GM21786 (cell line): ENCODE results near the gene CD300LG.
"Not testable (repeated sequence)": the region's sequence is repeated elsewhere in the genome, so short reads cannot be mapped to it uniquely, and the experiment has no call there.

ENCODE experiments used
- ATAC-seq: cut with Tn5 transposase; IDR thresholded peaks from one replicate; pipeline ENCODE4 v1.9.1; 2021; ENCODE audit not compliant: unreplicated experiment

CD300LG gene

GRCh38 chr17:43823350-43824084 lies 23.5 kb upstream of the CD300LG start:
- ATAC-seq, result no peak

GRCh38 chr17:43825567-43825966 lies 21.4 kb upstream of the CD300LG start:
- ATAC-seq, result no peak

- ATAC-seq, result no peak
Measured at GRCh38 chr17:43826206-43826605, 20.8 kb upstream of the CD300LG start.

GRCh38 chr17:43827596-43827995 lies 19.4 kb upstream of the CD300LG start:
- ATAC-seq, result no peak

- no peak for ATAC-seq
Measured at GRCh38 chr17:43829738-43830137, 17.2 kb upstream of the CD300LG start.

DNA sequence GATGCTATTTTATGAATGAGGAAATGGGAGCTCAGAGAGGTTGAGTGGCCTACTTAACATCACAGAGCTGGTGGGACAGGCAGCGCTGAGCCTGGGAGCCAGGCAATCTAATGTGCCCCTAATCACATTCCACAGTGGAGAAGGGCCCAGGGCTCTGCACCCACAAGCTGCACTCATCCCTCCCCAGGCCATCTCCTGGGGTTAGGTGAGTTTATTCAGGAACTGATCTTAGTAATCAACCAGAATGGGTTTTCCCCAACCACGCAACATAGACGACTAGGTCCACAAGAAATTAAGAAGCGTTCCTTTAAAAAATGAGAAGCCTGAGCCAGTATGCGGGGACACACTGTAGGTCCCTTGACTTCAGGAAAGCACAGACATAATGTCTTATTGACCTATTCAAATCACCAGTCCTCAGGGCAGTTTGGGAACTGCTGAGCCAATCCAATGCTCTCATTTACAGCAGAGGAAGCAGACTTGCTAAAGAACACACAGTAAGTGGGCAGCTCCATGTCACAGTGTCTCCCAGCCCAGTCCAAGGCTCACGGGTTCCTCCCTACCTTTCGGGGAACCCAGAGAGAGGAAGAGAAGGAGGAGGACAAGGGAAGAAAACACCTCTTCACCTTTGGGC lies 16.4 kb upstream of the CD300LG start:
- ATAC-seq, result no peak

GRCh38 chr17:43831633-43832032 lies 15.3 kb upstream of the CD300LG start:
- ATAC-seq, result no peak

DNA sequence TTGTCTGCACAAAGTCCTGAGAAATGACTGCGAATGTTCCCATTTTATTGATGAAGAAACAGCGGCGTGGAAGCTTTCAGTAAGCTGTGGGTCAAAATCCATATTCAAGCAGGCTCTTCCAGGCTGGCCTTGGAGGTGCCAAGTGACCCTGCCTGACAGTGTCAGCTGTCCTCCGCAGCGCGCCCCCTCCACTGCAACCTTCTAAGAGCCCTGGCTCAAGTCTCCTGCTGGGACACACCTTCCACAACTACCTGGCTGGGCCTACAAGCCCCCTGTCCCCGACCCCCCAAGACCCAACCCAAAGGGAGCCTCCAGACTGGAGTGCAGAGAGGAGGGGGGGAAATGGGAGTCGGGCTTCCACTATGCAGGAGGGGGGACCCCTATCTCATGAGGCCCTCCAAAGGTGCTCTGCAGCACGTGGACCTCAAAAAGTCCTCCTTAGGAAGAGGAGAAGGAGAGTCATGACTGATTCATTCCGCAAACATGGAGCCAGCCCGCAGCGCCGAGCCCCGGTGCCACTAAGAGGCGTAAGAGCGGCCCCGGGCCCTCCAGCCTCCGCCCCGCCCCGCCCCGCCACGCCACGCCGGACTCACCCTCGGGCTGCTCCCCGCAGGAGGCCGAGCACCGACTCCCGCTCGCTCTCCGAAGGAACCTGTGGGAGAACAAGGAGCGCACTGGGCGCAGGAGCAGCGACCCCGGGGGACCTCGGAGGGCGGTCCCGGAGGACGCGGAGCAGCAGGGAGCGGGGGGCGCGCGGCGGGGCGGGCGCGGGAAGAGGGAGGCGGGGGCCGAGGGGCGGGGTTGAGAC lies 14.6 kb upstream of the CD300LG start:
- no peak for ATAC-seq

GRCh38 chr17:43832976-43833829 lies 13.8 kb upstream of the CD300LG start, which contains the start of gene MPP3:
Gene MPP3, minus strand, starts transcription at chr17:43833146. Its CDS starts 1,240 bp downstream, at chr17:43831906.
- ATAC-seq, result no peak

DNA sequence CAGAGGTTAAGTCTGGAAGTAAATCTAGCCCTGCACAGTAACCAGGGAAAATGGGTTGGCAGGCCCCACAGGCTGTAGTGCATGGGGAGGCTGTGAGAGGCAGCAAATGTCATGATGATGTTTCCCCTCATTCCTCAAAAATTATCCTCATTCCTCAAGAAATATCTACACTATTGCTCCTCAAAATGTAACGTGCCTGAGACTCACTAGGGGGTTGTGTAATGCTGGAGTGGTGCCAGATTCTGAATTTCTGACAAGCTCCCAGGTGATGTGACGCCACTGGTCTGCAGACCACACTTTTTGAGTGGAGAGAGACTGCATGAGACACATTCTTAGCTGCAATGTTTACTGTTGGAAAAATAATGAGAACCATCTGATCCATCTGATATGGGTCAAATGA lies 12.9 kb upstream of the CD300LG start:
- no peak for ATAC-seq

GRCh38 chr17:43839670-43840108 lies 7.3 kb upstream of the CD300LG start:
- no peak for ATAC-seq

DNA sequence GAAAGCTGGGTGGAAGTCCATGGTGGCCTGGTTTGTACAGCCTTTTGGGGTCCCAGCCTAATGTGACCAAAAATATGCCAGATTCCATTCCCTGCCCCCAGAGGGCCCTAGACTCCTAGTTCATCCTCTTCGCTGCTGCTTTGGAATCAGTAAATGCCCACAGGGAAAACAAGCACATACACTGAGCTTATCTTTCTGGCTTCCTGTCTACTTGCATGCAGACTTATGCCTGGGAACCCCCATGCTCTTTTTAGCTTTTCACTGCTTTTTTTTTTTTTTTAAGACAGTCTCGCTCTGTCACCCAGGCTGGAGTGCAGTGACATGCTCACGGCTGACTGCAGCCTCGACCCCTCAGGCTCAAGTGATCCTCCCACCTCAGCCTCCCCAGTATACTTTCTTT lies 6.2 kb upstream of the CD300LG start:
- no peak for ATAC-seq

DNA sequence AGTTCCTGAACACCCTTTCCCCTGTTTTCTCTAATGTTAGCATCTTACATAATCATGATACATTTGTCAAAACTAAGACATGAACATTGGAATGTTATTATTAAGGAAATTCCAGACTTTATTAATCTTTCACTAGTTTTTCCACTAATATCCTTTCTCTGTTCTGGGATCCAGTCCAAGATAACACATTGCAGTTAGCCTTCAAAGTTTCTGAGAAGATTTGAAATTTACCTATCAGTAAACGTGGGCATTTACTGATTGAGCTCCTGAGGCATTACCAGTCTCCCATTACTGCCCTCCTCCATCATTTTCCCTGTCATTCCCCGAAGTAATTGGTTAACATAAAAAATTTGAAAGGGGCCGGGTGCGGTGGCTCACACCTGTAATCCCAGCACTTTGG lies 5.7 kb upstream of the CD300LG start:
- ATAC-seq, result no peak

DNA sequence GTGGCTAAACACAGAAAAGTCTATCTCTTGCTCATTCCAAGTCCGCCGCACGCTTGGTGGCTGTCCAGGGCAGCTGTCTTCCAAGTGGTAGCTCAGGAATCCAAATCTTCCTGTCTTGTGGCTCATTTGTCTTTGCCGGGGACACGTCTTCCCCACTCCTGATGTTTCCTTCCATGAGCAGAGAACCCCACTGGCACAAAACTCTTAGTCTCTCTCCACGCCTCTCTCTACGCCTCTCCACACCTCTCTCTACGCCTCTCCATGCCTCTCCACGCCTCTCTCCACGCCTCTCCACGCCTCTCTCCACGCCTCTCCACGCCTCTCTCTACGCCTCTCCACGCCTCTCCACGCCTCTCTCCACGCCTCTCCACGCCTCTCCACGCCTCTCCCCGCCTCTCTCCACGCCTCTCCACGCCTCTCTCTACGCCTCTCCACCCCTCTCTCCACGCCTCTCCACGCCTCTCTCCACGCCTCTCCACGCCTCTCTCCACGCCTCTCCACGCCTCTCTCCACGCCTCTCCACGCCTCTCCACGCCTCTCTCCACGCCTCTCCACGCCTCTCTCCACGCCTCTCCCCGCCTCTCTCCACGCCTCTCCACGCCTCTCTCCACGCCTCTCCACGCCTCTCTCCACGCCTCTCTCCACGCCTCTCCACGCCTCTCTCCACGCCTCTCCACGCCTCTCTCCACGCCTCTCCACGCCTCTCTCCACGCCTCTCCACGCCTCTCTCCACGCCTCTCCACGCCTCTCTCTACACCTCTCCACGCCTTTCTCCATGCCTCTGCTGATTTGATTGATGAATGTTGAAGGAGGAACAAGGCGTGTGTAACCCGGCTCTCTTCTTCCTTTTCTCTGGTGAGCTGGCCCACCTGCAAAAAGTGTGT lies 4.6 kb upstream of the CD300LG start:
- not testable (repeated sequence) for ATAC-seq

DNA sequence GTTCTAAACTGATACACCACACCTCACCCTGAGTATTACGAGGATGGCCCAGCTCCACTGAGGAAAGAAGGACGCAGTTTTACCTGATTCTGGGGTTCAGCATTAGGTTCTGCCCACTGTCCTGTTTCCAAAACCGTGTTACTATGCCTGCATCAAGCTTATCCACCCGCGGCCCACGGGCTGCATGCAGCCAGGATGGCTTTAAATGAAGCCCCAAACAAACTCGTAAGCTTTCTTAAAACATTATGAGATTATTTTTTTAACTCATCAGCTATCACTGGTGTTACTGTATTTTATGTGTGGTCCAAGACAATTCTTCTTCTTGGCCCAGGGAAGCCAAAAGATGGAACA lies 4.0 kb upstream of the CD300LG start:
- ATAC-seq, result no peak

DNA sequence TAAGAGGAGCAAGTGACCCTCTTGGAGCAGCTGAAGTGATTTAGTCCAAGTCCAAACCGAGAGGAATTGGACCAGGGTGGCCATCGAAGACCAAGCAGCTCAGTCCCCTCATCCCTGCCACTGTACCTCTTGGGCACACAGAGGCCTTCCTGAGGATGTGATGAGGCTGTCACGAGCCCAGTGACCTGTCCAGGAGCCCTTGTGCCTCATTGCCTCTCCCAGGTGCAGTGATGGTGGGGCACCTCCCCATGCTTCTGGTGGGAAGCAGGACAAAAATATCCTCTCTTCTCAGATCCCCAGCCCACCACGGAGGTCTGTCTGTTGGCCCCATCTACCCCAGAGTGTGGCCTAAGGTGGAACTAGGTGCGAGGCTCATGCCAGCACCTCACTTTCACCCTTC lies 2.7 kb upstream of the CD300LG start:
- ATAC-seq, result no peak

DNA sequence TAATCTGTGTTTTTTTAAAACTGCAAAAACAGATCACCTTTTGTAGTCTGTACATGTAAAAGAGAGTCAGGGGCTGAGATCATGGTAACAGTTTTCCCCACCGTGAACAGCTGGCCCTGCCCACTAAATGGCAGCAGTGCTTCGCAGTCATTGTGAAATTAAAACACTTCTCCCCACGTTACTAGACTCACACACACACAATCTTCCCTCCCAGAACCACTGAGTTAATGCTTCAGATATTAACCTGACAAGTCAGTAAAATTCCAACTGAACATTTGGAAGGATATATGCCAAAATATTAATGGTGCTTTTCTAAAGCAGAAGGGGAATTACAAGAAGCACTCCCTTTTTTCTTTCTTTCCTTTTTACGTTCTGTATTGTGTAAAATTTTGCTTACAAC lies 1.2 kb upstream of the CD300LG start:
- ATAC-seq, result no peak

GRCh38 chr17:43846221-43846712 lies 709 bp upstream of the CD300LG start:
- no peak for ATAC-seq

GRCh38 chr17:43848601-43849000 lies 1.6 kb downstream of the CD300LG start:
- ATAC-seq, result no peak

- ATAC-seq, result no peak
Measured at GRCh38 chr17:43849116-43849515, 2.1 kb downstream of the CD300LG start.
